ENCODE results near the gene CACNG1.

DNA sequence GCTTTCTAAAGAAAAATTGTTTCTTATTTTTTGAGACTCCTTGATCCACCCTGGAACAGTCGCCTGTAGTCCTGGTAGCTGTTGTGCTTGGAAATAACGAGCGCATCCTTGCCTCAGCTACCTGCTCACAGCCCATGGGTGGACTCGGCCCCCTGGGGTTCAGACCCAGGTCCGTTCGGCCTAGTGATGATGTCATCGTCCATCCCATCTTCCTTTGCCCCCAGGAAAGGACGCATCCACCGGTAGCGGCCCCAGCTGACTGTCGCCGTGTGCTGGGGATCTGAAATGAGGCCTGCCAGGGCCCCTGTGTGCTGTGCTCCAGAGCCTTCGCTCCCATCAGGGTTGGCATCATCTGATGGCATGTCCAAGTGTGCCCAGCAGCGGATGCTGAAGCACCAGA lies 12.0 kb upstream of the CACNG1 start:
- TF ChIP-seq, protein P1, sequence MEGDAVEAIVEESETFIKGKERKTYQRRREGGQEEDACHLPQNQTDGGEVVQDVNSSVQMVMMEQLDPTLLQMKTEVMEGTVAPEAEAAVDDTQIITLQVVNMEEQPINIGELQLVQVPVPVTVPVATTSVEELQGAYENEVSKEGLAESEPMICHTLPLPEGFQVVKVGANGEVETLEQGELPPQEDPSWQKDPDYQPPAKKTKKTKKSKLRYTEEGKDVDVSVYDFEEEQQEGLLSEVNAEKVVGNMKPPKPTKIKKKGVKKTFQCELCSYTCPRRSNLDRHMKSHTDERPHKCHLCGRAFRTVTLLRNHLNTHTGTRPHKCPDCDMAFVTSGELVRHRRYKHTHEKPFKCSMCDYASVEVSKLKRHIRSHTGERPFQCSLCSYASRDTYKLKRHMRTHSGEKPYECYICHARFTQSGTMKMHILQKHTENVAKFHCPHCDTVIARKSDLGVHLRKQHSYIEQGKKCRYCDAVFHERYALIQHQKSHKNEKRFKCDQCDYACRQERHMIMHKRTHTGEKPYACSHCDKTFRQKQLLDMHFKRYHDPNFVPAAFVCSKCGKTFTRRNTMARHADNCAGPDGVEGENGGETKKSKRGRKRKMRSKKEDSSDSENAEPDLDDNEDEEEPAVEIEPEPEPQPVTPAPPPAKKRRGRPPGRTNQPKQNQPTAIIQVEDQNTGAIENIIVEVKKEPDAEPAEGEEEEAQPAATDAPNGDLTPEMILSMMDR (IDR thresholded peaks at IDR 0.05; ENCODE audit: low read depth, low read length), result no peak
- TF ChIP-seq POLR2A (IDR thresholded peaks at IDR 0.05; ENCODE audit: extremely low read depth, insufficient read length) (no peak), MYC (IDR thresholded peaks at IDR 0.05; ENCODE audit: low read depth, low read length) (no peak)
